ENCODE measurements around the gene DBF4B.

DBF4B gene, protein sequence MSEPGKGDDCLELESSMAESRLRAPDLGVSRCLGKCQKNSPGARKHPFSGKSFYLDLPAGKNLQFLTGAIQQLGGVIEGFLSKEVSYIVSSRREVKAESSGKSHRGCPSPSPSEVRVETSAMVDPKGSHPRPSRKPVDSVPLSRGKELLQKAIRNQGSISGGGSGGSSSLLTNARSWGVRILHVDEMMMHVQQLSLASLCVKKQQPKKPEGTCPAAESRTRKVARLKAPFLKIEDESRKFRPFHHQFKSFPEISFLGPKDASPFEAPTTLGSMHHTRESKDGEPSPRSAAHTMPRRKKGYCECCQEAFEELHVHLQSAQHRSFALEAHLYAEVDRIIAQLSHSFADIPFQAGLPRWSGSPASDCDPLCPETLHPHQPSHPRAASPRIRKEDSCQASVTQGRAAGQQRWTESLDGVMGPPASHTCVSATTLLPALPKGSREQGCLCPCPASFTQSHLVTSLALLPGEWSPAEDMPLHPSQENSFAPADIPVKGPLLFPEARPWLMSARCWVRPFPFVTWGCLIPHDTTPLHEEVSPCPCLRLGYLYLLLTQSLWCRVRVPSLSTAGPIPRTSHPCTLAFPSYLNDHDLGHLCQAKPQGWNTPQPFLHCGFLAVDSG

DNA sequence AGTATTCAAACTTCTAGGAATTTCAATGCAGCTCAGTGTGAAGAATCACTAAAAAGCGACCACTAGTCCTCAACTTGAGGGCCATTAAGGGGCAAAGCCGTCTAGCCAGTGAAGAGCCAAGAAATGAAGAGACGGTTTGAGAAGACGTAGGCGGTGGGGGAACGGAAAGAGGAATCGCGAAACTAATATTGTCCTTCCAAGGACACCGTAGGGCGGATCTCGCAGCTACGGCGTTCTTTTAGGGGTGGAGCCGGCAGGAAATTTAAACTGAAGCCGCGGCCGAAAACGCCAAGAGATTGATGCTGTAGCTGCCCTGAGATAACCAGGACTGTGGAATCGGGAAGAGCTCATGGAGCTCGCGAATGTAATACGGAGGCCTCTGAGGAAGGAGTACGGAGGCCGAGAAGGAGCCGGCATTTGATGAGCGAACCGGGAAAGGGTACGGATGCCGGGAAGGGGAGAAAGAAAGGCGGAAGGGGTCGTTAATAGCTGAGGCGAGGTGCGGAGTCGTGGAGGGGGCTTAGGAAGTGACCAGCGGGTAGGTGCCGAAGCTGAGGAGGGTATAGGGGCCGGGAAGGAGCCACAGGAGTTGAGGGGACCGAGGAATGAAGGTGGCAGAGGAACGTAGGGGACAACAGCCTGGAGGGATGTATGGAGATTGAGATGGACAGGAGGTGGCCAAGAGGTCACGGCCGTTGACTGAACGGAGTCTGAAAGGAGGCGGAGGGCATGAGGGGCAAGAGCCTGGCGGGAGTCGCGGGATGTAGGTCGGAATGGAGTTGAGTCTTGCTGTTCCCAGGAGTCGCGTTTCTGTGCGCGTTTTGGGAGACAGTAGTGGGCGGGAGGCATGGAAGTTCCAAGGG lies at the start of gene DBF4B:
DBF4B (plus strand) TSS at position 265 of the 863 bp plus-strand sequence; CDS start at position 421, 156 bp downstream.
- DNase-seq (ENCODE audit: low read depth), result peak; percentile 64
- H3K4me3 ChIP-seq (ENCODE audit: control insufficient read depth, low read depth, low read length), result peak within 1 kb of the TSS; percentile 94
- TF ChIP-seq, protein P1, sequence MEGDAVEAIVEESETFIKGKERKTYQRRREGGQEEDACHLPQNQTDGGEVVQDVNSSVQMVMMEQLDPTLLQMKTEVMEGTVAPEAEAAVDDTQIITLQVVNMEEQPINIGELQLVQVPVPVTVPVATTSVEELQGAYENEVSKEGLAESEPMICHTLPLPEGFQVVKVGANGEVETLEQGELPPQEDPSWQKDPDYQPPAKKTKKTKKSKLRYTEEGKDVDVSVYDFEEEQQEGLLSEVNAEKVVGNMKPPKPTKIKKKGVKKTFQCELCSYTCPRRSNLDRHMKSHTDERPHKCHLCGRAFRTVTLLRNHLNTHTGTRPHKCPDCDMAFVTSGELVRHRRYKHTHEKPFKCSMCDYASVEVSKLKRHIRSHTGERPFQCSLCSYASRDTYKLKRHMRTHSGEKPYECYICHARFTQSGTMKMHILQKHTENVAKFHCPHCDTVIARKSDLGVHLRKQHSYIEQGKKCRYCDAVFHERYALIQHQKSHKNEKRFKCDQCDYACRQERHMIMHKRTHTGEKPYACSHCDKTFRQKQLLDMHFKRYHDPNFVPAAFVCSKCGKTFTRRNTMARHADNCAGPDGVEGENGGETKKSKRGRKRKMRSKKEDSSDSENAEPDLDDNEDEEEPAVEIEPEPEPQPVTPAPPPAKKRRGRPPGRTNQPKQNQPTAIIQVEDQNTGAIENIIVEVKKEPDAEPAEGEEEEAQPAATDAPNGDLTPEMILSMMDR (IDR thresholded peaks at IDR 0.05; ENCODE audit: control insufficient read depth, insufficient read depth, low read depth, low read length, missing control alignments), result no peak

DNA sequence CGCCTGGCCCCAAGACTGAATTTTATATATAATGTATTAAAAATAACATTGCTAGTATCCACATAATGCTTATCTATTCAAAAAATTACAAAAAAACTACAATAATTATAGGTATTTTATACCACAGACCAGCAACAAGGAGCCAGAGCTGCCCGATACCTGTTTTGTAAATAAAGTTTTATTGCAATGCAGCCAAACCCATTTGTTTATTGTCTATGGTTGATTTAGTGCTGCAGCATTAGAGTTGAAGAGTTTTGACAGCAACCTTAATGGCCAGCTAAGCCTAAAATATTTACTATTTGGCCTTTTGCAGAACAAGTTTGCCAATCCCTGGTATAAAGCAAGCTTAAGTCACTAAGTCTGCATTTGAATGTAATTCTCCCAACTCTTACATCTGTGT lies 46.6 kb upstream of the DBF4B start:
- DNase-seq (ENCODE audit: low read depth), result no peak
- TF ChIP-seq, protein P1 (IDR thresholded peaks at IDR 0.05; ENCODE audit: control insufficient read depth, insufficient read depth, low read depth, low read length, missing control alignments), result no peak
- no peak overlapping the region for H3K4me3 ChIP-seq (ENCODE audit: control insufficient read depth, low read depth, low read length)

DNA sequence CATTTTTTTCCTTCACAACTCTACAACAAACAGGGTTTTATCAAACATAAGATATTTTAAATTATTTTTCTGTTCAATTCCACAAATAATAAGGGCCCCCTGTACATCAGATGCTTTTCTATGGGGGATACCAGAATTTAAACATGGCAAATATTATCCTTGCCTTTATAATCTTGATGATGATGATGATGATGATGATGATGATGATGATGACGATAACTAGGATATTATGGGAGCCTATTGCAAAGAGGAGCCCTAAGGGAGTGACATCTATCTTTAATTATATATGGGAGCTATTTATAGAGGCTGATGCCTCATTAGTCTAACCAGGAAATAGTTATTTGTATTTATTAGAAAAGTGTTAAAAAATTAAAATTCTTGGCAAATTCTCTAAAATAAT lies 45.4 kb upstream of the DBF4B start:
- H3K4me3 ChIP-seq (ENCODE audit: control insufficient read depth, low read depth, low read length), result no peak overlapping the region
- TF ChIP-seq, protein P1 (IDR thresholded peaks at IDR 0.05; ENCODE audit: control insufficient read depth, insufficient read depth, low read depth, low read length, missing control alignments), result no peak
- no peak for DNase-seq (ENCODE audit: low read depth)

DNA sequence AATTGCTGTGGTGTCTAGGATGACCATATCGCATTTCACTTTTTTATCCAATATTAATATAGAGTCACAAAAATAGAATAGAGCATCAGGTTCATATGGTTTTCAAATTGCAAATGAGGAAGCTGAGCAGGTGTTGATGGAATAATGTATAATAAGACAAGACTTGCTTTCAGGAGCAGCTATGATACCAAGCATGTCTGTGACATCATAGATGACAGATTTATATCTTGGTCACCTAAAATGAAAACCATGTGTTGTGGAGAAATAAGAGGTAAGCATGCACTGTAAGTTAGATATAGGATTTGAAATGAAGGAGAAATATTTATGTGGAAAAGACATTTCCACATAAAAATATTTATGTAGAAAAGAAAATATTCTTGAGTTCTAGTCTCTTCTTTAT lies 43.6 kb upstream of the DBF4B start:
- H3K4me3 ChIP-seq (ENCODE audit: control insufficient read depth, low read depth, low read length), result no peak overlapping the region
- no peak for DNase-seq (ENCODE audit: low read depth)
- TF ChIP-seq, protein P1 (IDR thresholded peaks at IDR 0.05; ENCODE audit: control insufficient read depth, insufficient read depth, low read depth, low read length, missing control alignments), result no peak

DNA sequence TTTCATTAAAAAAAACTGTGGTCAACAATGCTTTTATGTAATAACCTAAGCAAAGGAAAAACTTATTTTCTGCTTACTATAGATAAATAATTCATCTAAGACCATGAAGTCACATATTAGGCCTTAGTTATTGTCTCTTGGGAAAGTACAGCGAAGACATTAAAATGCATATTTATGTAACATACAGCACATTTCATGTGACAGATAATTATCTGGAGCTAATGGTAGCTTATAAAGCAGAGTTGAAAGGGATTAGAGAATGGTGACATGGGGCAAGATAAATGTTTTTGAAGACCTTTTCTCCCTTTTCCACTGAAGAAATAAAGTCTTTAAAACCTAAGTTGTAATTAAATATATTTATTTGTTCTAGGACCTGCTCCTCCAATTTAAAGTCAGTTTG lies 42.5 kb upstream of the DBF4B start:
- no peak for DNase-seq (ENCODE audit: low read depth)
- H3K4me3 ChIP-seq (ENCODE audit: control insufficient read depth, low read depth, low read length), result no peak overlapping the region
- TF ChIP-seq, protein P1 (IDR thresholded peaks at IDR 0.05; ENCODE audit: control insufficient read depth, insufficient read depth, low read depth, low read length, missing control alignments), result no peak

DNA sequence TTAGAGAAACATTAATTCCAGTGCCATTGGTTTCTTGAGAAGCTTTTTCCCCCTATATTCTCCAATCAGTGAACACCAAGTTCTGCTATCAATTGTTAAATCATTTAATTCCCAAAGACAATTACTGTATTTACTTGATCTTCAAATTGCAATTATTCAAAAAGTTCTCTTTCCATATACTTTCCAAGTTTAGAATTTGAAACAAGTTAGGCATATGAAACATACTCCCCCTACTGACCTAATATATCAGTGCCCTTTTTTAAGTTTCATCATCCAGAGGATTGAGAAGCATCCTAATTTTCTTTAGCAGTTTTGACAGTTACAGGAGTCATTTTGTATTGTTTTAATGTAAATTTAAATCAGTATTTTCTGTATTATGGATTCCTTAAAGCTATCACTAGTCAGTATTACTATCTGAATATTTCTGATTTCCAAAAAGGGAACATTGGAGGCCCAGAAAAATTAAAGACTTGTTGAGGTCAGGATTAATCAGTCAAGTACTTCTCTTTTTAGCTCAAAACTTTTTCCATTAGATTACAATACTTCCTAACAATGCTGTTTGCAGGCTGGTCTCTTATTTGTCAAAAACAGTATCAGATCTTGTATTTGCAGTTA lies 35.9 kb upstream of the DBF4B start:
- DNase-seq (ENCODE audit: low read depth), result no peak
- TF ChIP-seq, protein P1 (IDR thresholded peaks at IDR 0.05; ENCODE audit: control insufficient read depth, insufficient read depth, low read depth, low read length, missing control alignments), result peak; percentile 53
- no peak overlapping the region for H3K4me3 ChIP-seq (ENCODE audit: control insufficient read depth, low read depth, low read length)
